ENCODE data around the gene SOCS7. TPM values are rescaled to one million over a fixed set of nuclear protein-coding genes. Genes with fewer than 3 reads are reported as not detected.

The SOCS7 gene
- 17.8 TPM for total RNA-seq
- long read RNA-seq, partial matches to known transcripts = 0 of 12 reads
- long read RNA-seq, other reads (novel, unspliced or antisense) = 12 of 12 reads

GRCh38 chr17:38351412-38352222 is at the start of gene SOCS7:
TSS of gene SOCS7 (plus strand) at chr17:38351844. CDS start at chr17:38352053, 209 bp downstream.
- peak; percentile 97 for DNase-seq (ENCODE audit: low spot score)
- intact Hi-C loops (cut with DNase I) = loop anchor here (10.0 kb wide), 2 partner anchors 133 to 313 kb away; no protein-coding TSS in a partner anchor

- peak; percentile 26 for DNase-seq (ENCODE audit: low spot score)
- intact Hi-C loops (cut with DNase I) = no loop called here
These were observed 36.1 kb upstream of the SOCS7 start for GRCh38 chr17:38315497-38315896.

- no peak for DNase-seq (ENCODE audit: low spot score)
- intact Hi-C loops (cut with DNase I) = no loop called here
These were observed 34.6 kb upstream of the SOCS7 start for GRCh38 chr17:38317081-38317480.

GRCh38 chr17:38320482-38320881 is 31.2 kb upstream of the SOCS7 start:
- peak; percentile 49 for DNase-seq (ENCODE audit: low spot score)
- intact Hi-C loops (cut with DNase I) = no loop called here

- peak; percentile 82 for DNase-seq (ENCODE audit: low spot score)
- intact Hi-C loops (cut with DNase I) = no loop called here
These were observed 29.4 kb upstream of the SOCS7 start for GRCh38 chr17:38322156-38322779.

GRCh38 chr17:38322897-38323296 is 28.7 kb upstream of the SOCS7 start:
- intact Hi-C loops (cut with DNase I) = no loop called here
- DNase-seq (ENCODE audit: low spot score) = no peak

GRCh38 chr17:38324141-38324697 is 27.4 kb upstream of the SOCS7 start:
- no peak for DNase-seq (ENCODE audit: low spot score)
- intact Hi-C loops (cut with DNase I) = no loop called here

- intact Hi-C loops (cut with DNase I) = no loop called here
These were observed 26.9 kb upstream of the SOCS7 start for GRCh38 chr17:38324772-38325171.

GRCh38 chr17:38325221-38325851 is 26.3 kb upstream of the SOCS7 start:
- no peak for DNase-seq (ENCODE audit: low spot score)
- intact Hi-C loops (cut with DNase I) = no loop called here

More at GRCh38 chr17:38324772-38325171, 26.9 kb upstream of the SOCS7 start:
- no peak for DNase-seq (ENCODE audit: low spot score)

- intact Hi-C loops (cut with DNase I) = no loop called here
These were observed 24.4 kb upstream of the SOCS7 start for GRCh38 chr17:38326996-38327792.

GRCh38 chr17:38327936-38328335 is 23.7 kb upstream of the SOCS7 start:
- intact Hi-C loops (cut with DNase I) = no loop called here
- DNase-seq (ENCODE audit: low spot score) = no peak

More at GRCh38 chr17:38326996-38327792, 24.4 kb upstream of the SOCS7 start:
- no peak for DNase-seq (ENCODE audit: low spot score)

GRCh38 chr17:38328620-38329019 is 23.0 kb upstream of the SOCS7 start:
- DNase-seq (ENCODE audit: low spot score) = no peak
- intact Hi-C loops (cut with DNase I) = no loop called here

GRCh38 chr17:38329284-38329683 is 22.4 kb upstream of the SOCS7 start:
- no peak for DNase-seq (ENCODE audit: low spot score)
- intact Hi-C loops (cut with DNase I) = no loop called here

- intact Hi-C loops (cut with DNase I) = no loop called here
- DNase-seq (ENCODE audit: low spot score) = no peak
These were observed 21.6 kb upstream of the SOCS7 start for GRCh38 chr17:38329808-38330730.

GRCh38 chr17:38330941-38331411 is 20.7 kb upstream of the SOCS7 start:
- intact Hi-C loops (cut with DNase I) = no loop called here
- DNase-seq (ENCODE audit: low spot score) = no peak

GRCh38 chr17:38332735-38333134 is 18.9 kb upstream of the SOCS7 start:
- intact Hi-C loops (cut with DNase I) = no loop called here
- DNase-seq (ENCODE audit: low spot score) = no peak

- intact Hi-C loops (cut with DNase I) = no loop called here
- peak; percentile 80 for DNase-seq (ENCODE audit: low spot score)
These were observed 17.9 kb upstream of the SOCS7 start for GRCh38 chr17:38333635-38334295.

Measured in cardiac septum (tissue), 1 donor.